Osteocyte (in vitro differentiated cells): ENCODE data around the gene GRIP2. TPM values are rescaled to one million over a fixed set of nuclear protein-coding genes. Genes with fewer than 3 reads are reported as not detected.
"Not testable (repeated sequence)": the region's sequence is repeated elsewhere in the genome, so short reads cannot be mapped to it uniquely, and the experiment has no call there.

Experiments used
- DNase-seq: peaks from one replicate; pipeline ENCODE4 v3.0.0; 2021; ENCODE audit warnings: mixed read lengths; ENCODE audit not compliant: unreplicated experiment; ENCODE audit errors: extremely low spot score
- H3K27ac Mint-ChIP-seq: one replicate; pipeline ENCODE4 v1.8.0; 2021; ENCODE audit warnings: mild to moderate bottlenecking, mixed read lengths; ENCODE audit not compliant: unreplicated experiment
- H3K27me3 Mint-ChIP-seq: one replicate; pipeline ENCODE4 v1.8.0; 2021; ENCODE audit warnings: mixed read lengths; ENCODE audit not compliant: unreplicated experiment
- H3K36me3 Mint-ChIP-seq: one replicate; pipeline ENCODE4 v1.8.0; 2021; ENCODE audit warnings: mixed read lengths; ENCODE audit not compliant: unreplicated experiment
- H3K4me1 Mint-ChIP-seq: one replicate; pipeline ENCODE4 v1.8.0; 2021; ENCODE audit warnings: mixed read lengths; ENCODE audit not compliant: unreplicated experiment
- H3K4me3 Mint-ChIP-seq: one replicate; pipeline ENCODE4 v1.8.0; 2021; ENCODE audit warnings: mild to moderate bottlenecking, moderate library complexity, mixed read lengths; ENCODE audit not compliant: unreplicated experiment
- H3K9me3 Mint-ChIP-seq: one replicate; pipeline ENCODE4 v1.8.0; 2021; ENCODE audit warnings: mixed read lengths; ENCODE audit not compliant: unreplicated experiment
- CTCF ChIP-seq: fragments of 200-600 bp; sonication (generic); IDR thresholded peaks from 2 replicates; pipeline ENCODE4 v1.5.0; 2021; ENCODE audit warnings: antibody characterized with exemption, mild to moderate bottlenecking, moderate library complexity
- total RNA-seq: library from RNA; stranded (reverse); gene quantifications from 2 replicates; pipeline ENCODE4 v1.2.1, GENCODE V29; 2021

Gene GRIP2
- total RNA-seq, 1 donor from 2014 or later: 0.35 TPM

GRCh38 chr3:14518893-14519292 is 21.2 kb downstream of the GRIP2 start:
- no peak for TF ChIP-seq CTCF

GRCh38 chr3:14518432-14518802 is 21.7 kb downstream of the GRIP2 start:
- no peaks in the 10 kb centered on the region for H3K36me3 Mint-ChIP-seq
- peaks cover 5% of the 10 kb centered on the region for H3K27me3 Mint-ChIP-seq
- DNase-seq: no peak
- H3K4me3 Mint-ChIP-seq: no peak overlapping the region
- no peak for TF ChIP-seq CTCF
- no peak overlapping the region for H3K27ac Mint-ChIP-seq
- H3K9me3 Mint-ChIP-seq: no peaks in the 10 kb centered on the region
- no peaks in the 10 kb centered on the region for H3K4me1 Mint-ChIP-seq

More at GRCh38 chr3:14518893-14519292, 21.2 kb downstream of the GRIP2 start:
- Mint-ChIP-seq H3K4me3 (no peak overlapping the region), H3K27me3 (peaks cover 5% of the 10 kb centered on the region), H3K4me1 (no peaks in the 10 kb centered on the region), H3K27ac (no peak overlapping the region), H3K9me3 (no peaks in the 10 kb centered on the region), H3K36me3 (no peaks in the 10 kb centered on the region)
- DNase-seq: no peak

- TF ChIP-seq CTCF: no peak
- Mint-ChIP-seq H3K36me3 (no peaks in the 10 kb centered on the region), H3K27me3 (peaks cover 2% of the 10 kb centered on the region), H3K9me3 (no peaks in the 10 kb centered on the region), H3K27ac (no peak overlapping the region), H3K4me3 (no peak overlapping the region), H3K4me1 (no peaks in the 10 kb centered on the region)
- DNase-seq: no peak
These were observed 22.3 kb downstream of the GRIP2 start for GRCh38 chr3:14517601-14518431.

- TF ChIP-seq CTCF: no peak
- H3K4me1 Mint-ChIP-seq: no peaks in the 10 kb centered on the region
- H3K27me3 Mint-ChIP-seq: peaks cover 2% of the 10 kb centered on the region
- H3K9me3 Mint-ChIP-seq: no peaks in the 10 kb centered on the region
- H3K4me3 Mint-ChIP-seq: no peak overlapping the region
- H3K36me3 Mint-ChIP-seq: no peaks in the 10 kb centered on the region
- DNase-seq: no peak
- no peak overlapping the region for H3K27ac Mint-ChIP-seq
These were observed 23.3 kb downstream of the GRIP2 start for GRCh38 chr3:14516738-14517345.

- not testable (repeated sequence) for H3K27me3 Mint-ChIP-seq, DNase-seq, H3K4me1 Mint-ChIP-seq, H3K4me3 Mint-ChIP-seq, H3K27ac Mint-ChIP-seq, H3K9me3 Mint-ChIP-seq, H3K36me3 Mint-ChIP-seq
These were observed 24.6 kb downstream of the GRIP2 start for GRCh38 chr3:14515526-14515925.
